ENCODE data around the gene COQ3.
"Not testable (repeated sequence)": the region's sequence is repeated elsewhere in the genome, so short reads cannot be mapped to it uniquely, and the experiment has no call there.

COQ3 gene

GRCh38 chr6:99384507-99384906, 9.5 kb downstream of the COQ3 start:
- no peak for DNase-seq (ENCODE audit: low read depth in 2 of 2)

- DNase-seq (ENCODE audit: low read depth in 2 of 2), result no peak
Observed at GRCh38 chr6:99378636-99379035, 15.4 kb downstream of the COQ3 start.

- no peak for DNase-seq (ENCODE audit: low read depth in 2 of 2)
Observed at GRCh38 chr6:99369533-99369932, 24.5 kb downstream of the COQ3 start.

GRCh38 chr6:99366852-99367251, 27.1 kb downstream of the COQ3 start:
- DNase-seq (ENCODE audit: low read depth in 2 of 2), result no peak

- DNase-seq (ENCODE audit: low read depth in 2 of 2), result no peak
Observed at GRCh38 chr6:99364026-99364425, 30.0 kb downstream of the COQ3 start.

GRCh38 chr6:99362678-99363268, 31.2 kb downstream of the COQ3 start:
- DNase-seq (ENCODE audit: low read depth in 2 of 2), result no peak

GRCh38 chr6:99359800-99360199, 34.2 kb downstream of the COQ3 start:
- DNase-seq (ENCODE audit: low read depth in 2 of 2), result no peak

- no peak for DNase-seq (ENCODE audit: low read depth in 2 of 2)
Observed at GRCh38 chr6:99356641-99357040, 37.4 kb downstream of the COQ3 start.

GRCh38 chr6:99354983-99355382, 39.0 kb downstream of the COQ3 start:
- no peak for DNase-seq (ENCODE audit: low read depth in 2 of 2)

GRCh38 chr6:99353126-99353525, 40.9 kb downstream of the COQ3 start:
- DNase-seq (ENCODE audit: low read depth in 2 of 2), result no peak

- no peak for DNase-seq (ENCODE audit: low read depth in 2 of 2)
Observed at GRCh38 chr6:99350573-99350972, 43.4 kb downstream of the COQ3 start.

GRCh38 chr6:99349171-99350141, 44.5 kb downstream of the COQ3 start, which contains the start of gene FAXC:
Gene FAXC (minus strand): TSS chr6:99349674. CDS start chr6:99349372, 302 bp downstream.
- DNase-seq (ENCODE audit: low read depth in 2 of 2), result no peak

GRCh38 chr6:99348288-99349170, 45.5 kb downstream of the COQ3 start:
- no peak for DNase-seq (ENCODE audit: low read depth in 2 of 2)

GRCh38 chr6:99347804-99348203, 46.2 kb downstream of the COQ3 start:
- no peak for DNase-seq (ENCODE audit: low read depth in 2 of 2)

- no peak for DNase-seq (ENCODE audit: low read depth in 2 of 2)
Observed at GRCh38 chr6:99346595-99346994, 47.4 kb downstream of the COQ3 start.

GRCh38 chr6:99345164-99345563, 48.8 kb downstream of the COQ3 start:
- DNase-seq (ENCODE audit: low read depth in 2 of 2), result no peak

- no peak for DNase-seq (ENCODE audit: low read depth in 2 of 2)
Observed at GRCh38 chr6:99344289-99344688, 49.7 kb downstream of the COQ3 start.

GRCh38 chr6:99341862-99342455, 52.0 kb downstream of the COQ3 start:
- no peak for DNase-seq (ENCODE audit: low read depth in 2 of 2)

- no peak for DNase-seq (ENCODE audit: low read depth in 2 of 2)
Observed at GRCh38 chr6:99338188-99338587, 55.8 kb downstream of the COQ3 start.

GRCh38 chr6:99335298-99335697, 58.7 kb downstream of the COQ3 start:
- DNase-seq (ENCODE audit: low read depth in 2 of 2), result not testable (repeated sequence)

GRCh38 chr6:99334526-99335127, 59.4 kb downstream of the COQ3 start:
- peak in 1 of 2 donors; percentile 11 for DNase-seq (ENCODE audit: low read depth in 2 of 2)
